Activated T-cell treated with anti-CD3 and anti-CD28 coated beads, Interleukin-2, amount 50 U/mL, for 24 hours (primary cell): Measurements from ENCODE around the gene PYGL.
"Not testable (repeated sequence)": the region's sequence is repeated elsewhere in the genome, so short reads cannot be mapped to it uniquely, and the experiment has no call there.

Experiments used
- DNase-seq: peaks from one replicate; pipeline ENCODE4 v3.0.0-alpha.2; 2020
- H3K27ac Mint-ChIP-seq: 2 replicates; pipeline ENCODE4 v1.8.0; 2020; ENCODE audit warnings: mild to moderate bottlenecking, mixed read lengths
- H3K27me3 Mint-ChIP-seq: 2 replicates; pipeline ENCODE4 v1.8.0; 2020; ENCODE audit warnings: mixed read lengths
- H3K36me3 Mint-ChIP-seq: 2 replicates; pipeline ENCODE4 v1.8.0; 2020; ENCODE audit warnings: low read depth, mixed read lengths
- H3K4me1 Mint-ChIP-seq: 2 replicates; pipeline ENCODE4 v1.8.0; 2020; ENCODE audit warnings: low read depth, mixed read lengths
- H3K4me3 Mint-ChIP-seq: 2 replicates; pipeline ENCODE4 v1.8.0; 2020; ENCODE audit warnings: mild to moderate bottlenecking, moderate library complexity, mixed read lengths
- H3K9me3 Mint-ChIP-seq: 2 replicates; pipeline ENCODE4 v1.8.0; 2020; ENCODE audit warnings: mixed read lengths

The PYGL gene

DNA sequence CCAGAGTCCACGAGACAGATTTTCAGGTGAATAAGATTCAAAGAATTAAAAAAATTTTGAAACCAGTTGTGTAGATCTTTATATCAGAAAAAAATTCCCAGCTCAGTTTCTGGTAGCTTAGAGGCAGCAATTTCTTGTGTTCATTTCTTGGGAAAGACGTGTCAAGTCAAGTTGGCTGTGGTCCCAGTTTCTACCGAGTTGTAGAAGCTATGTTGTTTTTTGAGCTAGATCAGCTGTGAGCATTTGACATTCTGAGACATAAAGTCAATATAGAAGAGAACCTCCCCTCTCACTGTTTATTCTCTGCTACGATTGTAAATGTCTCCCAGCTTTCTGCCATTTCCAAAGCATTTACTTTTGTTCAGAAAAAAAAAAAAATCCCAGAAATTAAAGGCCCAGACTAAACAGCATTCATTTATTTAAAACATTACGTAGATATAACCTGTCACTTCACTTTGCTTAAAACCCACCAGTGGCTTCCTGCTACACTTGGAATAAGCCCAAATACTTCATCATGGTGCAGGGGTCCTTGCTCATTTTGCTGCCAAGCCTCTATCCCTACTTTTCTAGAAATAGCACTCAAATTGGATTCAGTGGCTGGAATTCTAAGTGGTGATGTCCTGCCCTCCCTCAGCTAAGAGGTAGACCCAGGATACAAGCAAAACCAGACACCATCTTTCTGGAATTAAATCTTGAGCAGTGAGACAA is 20.6 kb upstream of the PYGL start:
- H3K9me3 Mint-ChIP-seq = no peaks in the 10 kb centered on the region
- H3K27ac Mint-ChIP-seq = no peak overlapping the region
- no peak overlapping the region for H3K4me3 Mint-ChIP-seq
- H3K36me3 Mint-ChIP-seq = no peaks in the 10 kb centered on the region
- no peak for DNase-seq
- peaks cover 7% of the 10 kb centered on the region for H3K27me3 Mint-ChIP-seq
- no peaks in the 10 kb centered on the region for H3K4me1 Mint-ChIP-seq

- H3K27ac Mint-ChIP-seq = no peak overlapping the region
- no peak for DNase-seq
- no peak overlapping the region for H3K4me3 Mint-ChIP-seq
- H3K27me3 Mint-ChIP-seq = peaks cover 7% of the 10 kb centered on the region
- no peaks in the 10 kb centered on the region for H3K36me3 Mint-ChIP-seq
- H3K9me3 Mint-ChIP-seq = no peaks in the 10 kb centered on the region
- no peaks in the 10 kb centered on the region for H3K4me1 Mint-ChIP-seq
Measured at GRCh38 chr14:50963919-50964318, 19.6 kb upstream of the PYGL start.

GRCh38 chr14:50961605-50962221 is 17.4 kb upstream of the PYGL start:
- Mint-ChIP-seq H3K27ac (no peak overlapping the region), H3K9me3 (no peaks in the 10 kb centered on the region), H3K27me3 (peaks cover 4% of the 10 kb centered on the region), H3K36me3 (no peaks in the 10 kb centered on the region), H3K4me3 (no peak overlapping the region), H3K4me1 (no peaks in the 10 kb centered on the region)
- no peak for DNase-seq

DNA sequence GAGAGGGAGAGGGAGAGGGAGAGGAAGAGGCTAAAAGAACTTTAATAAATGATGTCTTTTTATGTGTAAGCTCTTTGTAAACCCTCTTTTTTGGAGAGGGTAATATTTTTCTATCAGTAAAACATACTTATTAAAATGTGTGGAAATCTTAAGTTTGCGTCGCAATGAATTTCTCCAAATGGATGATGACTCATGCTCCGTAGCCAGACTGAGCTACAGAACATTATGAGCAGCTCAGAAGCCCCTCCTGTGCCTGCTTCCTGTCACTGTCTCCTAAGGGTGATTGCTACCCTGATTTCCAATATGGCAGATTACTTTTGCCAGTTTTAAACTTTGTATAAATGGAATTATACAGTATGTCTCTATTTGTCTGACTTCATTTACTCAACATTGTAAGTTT is 13.0 kb upstream of the PYGL start:
- DNase-seq = no peak
- Mint-ChIP-seq H3K27me3 (no peaks in the 10 kb centered on the region), H3K4me3 (no peak overlapping the region), H3K36me3 (no peaks in the 10 kb centered on the region), H3K27ac (no peak overlapping the region), H3K9me3 (no peaks in the 10 kb centered on the region), H3K4me1 (peaks cover 14% of the 10 kb centered on the region)

GRCh38 chr14:50956421-50956820 is 12.1 kb upstream of the PYGL start:
- H3K27me3 Mint-ChIP-seq, H3K27ac Mint-ChIP-seq, H3K9me3 Mint-ChIP-seq, DNase-seq, H3K36me3 Mint-ChIP-seq, H3K4me3 Mint-ChIP-seq: not testable (repeated sequence)
- peaks cover 14% of the 10 kb centered on the region for H3K4me1 Mint-ChIP-seq

DNA sequence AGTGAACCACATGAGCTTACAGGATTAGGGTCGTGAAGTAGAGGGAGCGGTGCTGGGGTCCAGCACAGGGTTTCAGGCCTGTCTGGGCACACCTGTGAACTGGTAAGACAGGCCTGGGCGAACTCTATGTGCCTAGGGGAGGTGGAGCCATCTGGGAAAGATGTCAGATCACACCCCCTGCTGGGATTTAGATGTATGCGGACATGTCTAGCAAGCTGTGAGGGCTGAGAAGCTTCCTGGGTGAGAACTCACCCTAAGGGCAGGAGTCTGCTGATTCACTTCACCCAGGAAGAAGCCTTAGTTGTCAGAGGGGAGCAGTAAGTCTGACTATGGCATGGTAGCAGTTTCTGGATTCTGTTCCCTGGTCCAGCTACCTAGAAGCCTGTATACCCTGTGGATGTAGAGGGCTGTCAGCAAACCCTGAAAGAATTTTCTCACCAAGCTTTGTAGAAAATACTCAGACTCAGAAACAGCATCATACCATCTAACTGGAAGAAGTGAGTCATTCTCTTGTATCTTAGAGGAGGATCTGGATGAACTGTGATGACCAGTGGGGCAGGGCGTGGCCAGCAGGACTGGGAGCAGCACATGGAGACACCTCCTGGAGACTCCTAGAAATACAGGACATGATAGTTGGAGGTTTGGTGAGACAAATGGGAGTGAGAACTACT is 11.2 kb upstream of the PYGL start:
- Mint-ChIP-seq H3K4me3 (no peak overlapping the region), H3K4me1 (peaks cover 14% of the 10 kb centered on the region), H3K9me3 (no peaks in the 10 kb centered on the region), H3K36me3 (no peaks in the 10 kb centered on the region), H3K27ac (peak overlapping the region; percentile 72), H3K27me3 (no peaks in the 10 kb centered on the region)
- DNase-seq = no peak

DNA sequence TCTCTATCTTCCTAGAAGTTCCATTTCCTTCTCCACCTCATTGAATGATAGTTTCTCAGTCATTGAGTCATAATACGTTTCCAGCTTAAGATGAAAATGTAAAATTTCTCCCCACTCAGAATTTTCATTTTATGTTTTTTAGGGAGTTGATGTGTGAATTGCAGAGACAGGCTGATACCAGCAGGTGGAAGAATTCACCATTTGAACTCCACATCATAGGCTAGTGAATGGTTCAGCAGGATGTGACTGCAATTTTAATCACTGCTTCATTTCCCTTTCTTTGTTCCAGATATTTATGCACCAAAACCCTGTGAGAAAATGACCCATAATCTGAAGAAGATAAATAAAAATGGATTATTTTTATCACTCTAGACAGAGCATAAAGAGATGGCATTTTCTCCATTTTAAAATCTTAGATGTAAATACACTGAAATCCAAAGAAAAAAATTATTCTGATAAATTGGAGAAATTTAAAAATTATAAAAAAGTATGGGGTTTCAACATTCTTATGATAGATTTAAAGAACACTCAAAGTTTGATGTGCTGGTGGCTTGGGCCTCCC is 10.6 kb upstream of the PYGL start:
- no peaks in the 10 kb centered on the region for H3K27me3 Mint-ChIP-seq
- H3K9me3 Mint-ChIP-seq = no peaks in the 10 kb centered on the region
- peaks cover 14% of the 10 kb centered on the region for H3K4me1 Mint-ChIP-seq
- H3K4me3 Mint-ChIP-seq = no peak overlapping the region
- peak overlapping the region; percentile 72 for H3K27ac Mint-ChIP-seq
- DNase-seq = no peak
- H3K36me3 Mint-ChIP-seq = no peaks in the 10 kb centered on the region

- Mint-ChIP-seq H3K9me3 (no peaks in the 10 kb centered on the region), H3K4me1 (peaks cover 14% of the 10 kb centered on the region), H3K36me3 (no peaks in the 10 kb centered on the region), H3K4me3 (no peak overlapping the region), H3K27me3 (no peaks in the 10 kb centered on the region), H3K27ac (no peak overlapping the region)
- no peak for DNase-seq
Measured at GRCh38 chr14:50953502-50953901, 9.2 kb upstream of the PYGL start.

- peaks cover 3% of the 10 kb centered on the region for H3K27me3 Mint-ChIP-seq
- H3K27ac Mint-ChIP-seq = no peak overlapping the region
- no peaks in the 10 kb centered on the region for H3K36me3 Mint-ChIP-seq
- DNase-seq = no peak
- peaks cover 14% of the 10 kb centered on the region for H3K4me1 Mint-ChIP-seq
- H3K4me3 Mint-ChIP-seq = no peak overlapping the region
- H3K9me3 Mint-ChIP-seq = no peaks in the 10 kb centered on the region
Measured at GRCh38 chr14:50951032-50951431, 6.7 kb upstream of the PYGL start.

DNA sequence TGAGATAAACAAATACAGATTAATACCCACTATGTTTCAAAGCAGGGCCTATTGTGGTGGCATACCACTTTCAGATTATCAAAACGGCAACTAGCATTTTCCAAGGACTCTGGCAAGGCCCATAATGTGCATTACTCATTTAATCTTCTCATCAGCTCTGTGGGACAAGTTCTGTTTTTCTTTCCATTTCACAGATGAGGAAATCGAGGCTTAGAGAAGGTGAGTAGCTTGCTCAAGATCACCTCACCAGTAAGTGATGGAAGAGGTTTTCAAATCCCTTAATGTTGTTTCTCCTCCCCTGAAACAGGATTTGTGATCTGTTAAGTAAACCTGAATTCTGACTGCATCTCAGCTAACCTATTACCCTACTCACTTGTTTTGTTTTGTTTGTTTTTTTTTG is 3.9 kb upstream of the PYGL start:
- no peak overlapping the region for H3K4me3 Mint-ChIP-seq
- H3K27me3 Mint-ChIP-seq = peaks cover 19% of the 10 kb centered on the region
- no peaks in the 10 kb centered on the region for H3K36me3 Mint-ChIP-seq
- H3K4me1 Mint-ChIP-seq = peaks cover 14% of the 10 kb centered on the region
- no peak overlapping the region for H3K27ac Mint-ChIP-seq
- no peak for DNase-seq
- H3K9me3 Mint-ChIP-seq = no peaks in the 10 kb centered on the region

GRCh38 chr14:50947446-50947845 is 3.2 kb upstream of the PYGL start:
- DNase-seq = no peak
- Mint-ChIP-seq H3K4me3 (no peak overlapping the region), H3K27me3 (peaks cover 25% of the 10 kb centered on the region), H3K36me3 (no peaks in the 10 kb centered on the region), H3K9me3 (no peaks in the 10 kb centered on the region), H3K4me1 (peaks cover 14% of the 10 kb centered on the region), H3K27ac (no peak overlapping the region)

DNA sequence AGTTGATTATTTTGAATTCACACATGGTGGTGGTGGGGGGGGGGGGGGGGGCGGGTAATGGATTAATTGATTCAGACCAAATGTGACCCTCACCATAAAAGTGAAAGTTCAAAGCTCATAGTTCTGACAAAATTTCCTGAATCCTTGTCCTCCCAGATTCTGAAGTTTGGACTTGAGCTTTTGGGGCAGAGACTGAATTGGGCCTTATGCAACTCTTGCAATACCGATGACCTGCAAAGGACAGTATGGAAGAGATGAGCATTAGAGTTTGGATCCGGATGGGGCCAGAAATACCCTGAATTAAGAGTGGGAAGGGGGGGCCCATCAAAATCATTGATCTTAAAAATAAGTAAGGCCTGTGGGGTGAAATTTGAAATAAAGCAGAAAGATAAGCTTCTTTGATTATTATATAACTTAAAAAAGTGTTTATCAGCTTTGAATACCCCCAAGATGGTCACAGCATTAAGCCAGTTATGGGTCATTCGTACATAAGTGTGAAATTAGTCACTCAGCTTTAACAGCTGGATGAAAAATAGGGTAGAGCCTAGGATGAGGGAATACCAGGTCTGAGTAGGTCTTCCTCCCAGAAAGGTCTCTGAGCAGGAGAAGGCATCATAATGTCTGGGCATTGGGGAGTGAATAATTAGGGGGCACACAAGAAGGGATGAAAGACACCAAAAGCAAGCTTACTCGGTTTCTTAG is 2.1 kb upstream of the PYGL start:
- Mint-ChIP-seq H3K4me3 (no peak overlapping the region), H3K27me3 (peaks cover 33% of the 10 kb centered on the region), H3K9me3 (no peaks in the 10 kb centered on the region)

GRCh38 chr14:50944647-50945413 is 547 bp upstream of the PYGL start:
- H3K4me1 Mint-ChIP-seq = peaks cover 14% of the 10 kb centered on the region
- peaks cover 40% of the 10 kb centered on the region for H3K27me3 Mint-ChIP-seq
- no peaks in the 10 kb centered on the region for H3K9me3 Mint-ChIP-seq
- peak overlapping the region; percentile 50 for H3K27ac Mint-ChIP-seq
- H3K4me3 Mint-ChIP-seq = peak overlapping the region; percentile 80
- DNase-seq = no peak
- no peaks in the 10 kb centered on the region for H3K36me3 Mint-ChIP-seq

More for the DNA sequence above, 2.1 kb upstream of the PYGL start:
- no peak for DNase-seq
- Mint-ChIP-seq H3K4me1 (peaks cover 14% of the 10 kb centered on the region), H3K27ac (no peak overlapping the region), H3K36me3 (no peaks in the 10 kb centered on the region)
